8988T (cell line): ENCODE data around the gene SELENOF.
A peak's percentile ranks its signal among the peaks of the same experiment; 100 is the strongest.

Experiments
- DNase-seq: peaks from one replicate; pipeline ENCODE4 v3.0.0; 2011

Gene SELENOF

GRCh38 chr1:86913896-86914600, at the start of gene SELENOF:
TSS of gene SELENOF (minus strand) at chr1:86914126. CDS start at chr1:86914111, 15 bp downstream.
- peak; percentile 56 for DNase-seq

- no peak for DNase-seq
These were observed 46.6 kb upstream of the SELENOF start for GRCh38 chr1:86960548-86960947.

GRCh38 chr1:86957221-86957620, 43.3 kb upstream of the SELENOF start:
- no peak for DNase-seq

GRCh38 chr1:86956221-86956620, 42.3 kb upstream of the SELENOF start:
- DNase-seq = no peak

GRCh38 chr1:86955678-86956077, 41.8 kb upstream of the SELENOF start:
- DNase-seq = no peak

- DNase-seq = no peak
These were observed 39.2 kb upstream of the SELENOF start for GRCh38 chr1:86953167-86953566.

- no peak for DNase-seq
These were observed 37.5 kb upstream of the SELENOF start for GRCh38 chr1:86951430-86951829.

GRCh38 chr1:86950712-86951419, 36.9 kb upstream of the SELENOF start:
- no peak for DNase-seq

- no peak for DNase-seq
These were observed 34.3 kb upstream of the SELENOF start for GRCh38 chr1:86948212-86948611.

- no peak for DNase-seq
These were observed 28.8 kb upstream of the SELENOF start for GRCh38 chr1:86942743-86943142.

- no peak for DNase-seq
These were observed 28.1 kb upstream of the SELENOF start for GRCh38 chr1:86942042-86942441.

- no peak for DNase-seq
These were observed 26.7 kb upstream of the SELENOF start for GRCh38 chr1:86940599-86940998.

- no peak for DNase-seq
These were observed 25.5 kb upstream of the SELENOF start for GRCh38 chr1:86939406-86939805.

GRCh38 chr1:86938855-86939254, 24.9 kb upstream of the SELENOF start:
- DNase-seq = no peak

GRCh38 chr1:86938450-86938849, 24.5 kb upstream of the SELENOF start:
- no peak for DNase-seq

GRCh38 chr1:86933562-86934377, 19.8 kb upstream of the SELENOF start:
- DNase-seq = no peak

GRCh38 chr1:86933051-86933450, 19.1 kb upstream of the SELENOF start:
- no peak for DNase-seq

GRCh38 chr1:86928819-86929218, 14.9 kb upstream of the SELENOF start:
- no peak for DNase-seq

- no peak for DNase-seq
These were observed 13.0 kb upstream of the SELENOF start for GRCh38 chr1:86926883-86927282.

- no peak for DNase-seq
These were observed 11.8 kb upstream of the SELENOF start for GRCh38 chr1:86925742-86926141.

GRCh38 chr1:86924324-86924960, 10.5 kb upstream of the SELENOF start:
- DNase-seq = no peak

- no peak for DNase-seq
These were observed 8.5 kb upstream of the SELENOF start for GRCh38 chr1:86922445-86922844.

GRCh38 chr1:86916752-86917151, 2.8 kb upstream of the SELENOF start:
- DNase-seq = no peak
